SU-DHL-6 (cell line): Measurements from ENCODE around the gene HS6ST1.

Source experiments
- CTCF ChIP-seq: fragments of 200-600 bp; sonication (generic); IDR thresholded peaks from one replicate; pipeline ENCODE4 v1.5.1; 2017; ENCODE audit warnings: antibody characterized with exemption, mild to moderate bottlenecking, low read length, moderate library complexity; ENCODE audit not compliant: insufficient read depth, poor library complexity, severe bottlenecking
- EZH2phosphoT487 ChIP-seq: fragments of 200-600 bp; sonication (generic), shearing (Covaris generic); conservative IDR thresholded peaks from 2 replicates; pipeline ENCODE4 v1.6.1; 2018; ENCODE audit warnings: mild to moderate bottlenecking, antibody characterized with exemption, low read length, moderate library complexity, mixed read lengths

GRCh38 chr2:128314348-128315121 is 4.1 kb downstream of the HS6ST1 start:
- TF ChIP-seq CTCF, result no peak
- no peak for TF ChIP-seq EZH2phosphoT487
